Measurements from ENCODE around the gene ZNF350. TPM values are rescaled to one million over a fixed set of nuclear protein-coding genes. Genes with fewer than 3 reads are reported as not detected.
"Not testable (repeated sequence)": the region's sequence is repeated elsewhere in the genome, so short reads cannot be mapped to it uniquely, and the experiment has no call there.

Gene ZNF350
- total RNA-seq: 5.7 TPM

DNA sequence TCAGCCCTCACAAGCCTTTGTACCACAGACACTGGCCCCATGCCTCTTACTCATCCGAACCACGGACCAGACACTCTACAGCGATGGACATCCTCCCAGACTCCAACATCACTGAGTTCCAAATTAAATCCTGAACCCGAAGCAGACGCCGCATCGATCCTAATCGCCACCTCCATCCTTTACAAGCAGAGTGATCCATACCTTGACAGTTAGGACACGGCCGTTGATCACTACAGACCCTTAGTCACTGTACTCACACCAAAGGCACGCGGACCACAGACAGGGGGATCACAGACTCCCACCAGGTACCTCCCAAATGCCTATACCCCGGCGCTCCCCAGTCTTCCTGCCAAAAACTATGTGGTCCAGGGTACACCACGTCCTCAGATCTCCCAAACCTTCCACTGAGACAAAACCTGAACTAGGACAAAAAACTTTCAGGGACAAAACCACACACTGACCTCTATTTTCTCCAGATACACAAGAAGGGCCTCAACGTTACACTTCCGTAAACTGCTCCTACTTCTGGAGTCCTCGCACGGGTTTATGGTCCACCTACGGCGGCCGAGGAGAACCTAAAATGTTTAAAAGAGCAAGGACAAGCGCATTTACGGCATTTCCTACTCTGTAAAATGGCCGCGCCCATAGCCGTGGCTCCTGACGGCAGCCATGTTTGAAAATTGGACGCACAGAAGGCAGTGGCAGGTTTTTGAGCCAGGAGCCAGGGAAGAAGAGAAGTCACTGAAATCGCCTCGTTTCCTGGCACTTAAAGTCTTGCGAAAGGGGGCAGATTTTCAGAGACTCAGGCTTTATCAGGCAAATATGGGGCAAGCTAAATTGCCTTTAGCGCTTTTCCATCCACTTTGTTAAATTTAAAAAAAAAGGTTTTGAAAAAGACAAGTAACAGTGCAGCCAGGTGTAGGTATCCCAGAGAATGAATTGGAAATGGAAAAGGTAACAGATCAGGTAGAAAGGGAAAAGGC, at the start of gene ZNF350:
Gene ZNF350 (minus strand): TSS at position 532 of the 983 bp plus-strand sequence. CDS start 12,480 bp downstream, outside the sequence.
- peak; percentile 99 for ATAC-seq

DNA sequence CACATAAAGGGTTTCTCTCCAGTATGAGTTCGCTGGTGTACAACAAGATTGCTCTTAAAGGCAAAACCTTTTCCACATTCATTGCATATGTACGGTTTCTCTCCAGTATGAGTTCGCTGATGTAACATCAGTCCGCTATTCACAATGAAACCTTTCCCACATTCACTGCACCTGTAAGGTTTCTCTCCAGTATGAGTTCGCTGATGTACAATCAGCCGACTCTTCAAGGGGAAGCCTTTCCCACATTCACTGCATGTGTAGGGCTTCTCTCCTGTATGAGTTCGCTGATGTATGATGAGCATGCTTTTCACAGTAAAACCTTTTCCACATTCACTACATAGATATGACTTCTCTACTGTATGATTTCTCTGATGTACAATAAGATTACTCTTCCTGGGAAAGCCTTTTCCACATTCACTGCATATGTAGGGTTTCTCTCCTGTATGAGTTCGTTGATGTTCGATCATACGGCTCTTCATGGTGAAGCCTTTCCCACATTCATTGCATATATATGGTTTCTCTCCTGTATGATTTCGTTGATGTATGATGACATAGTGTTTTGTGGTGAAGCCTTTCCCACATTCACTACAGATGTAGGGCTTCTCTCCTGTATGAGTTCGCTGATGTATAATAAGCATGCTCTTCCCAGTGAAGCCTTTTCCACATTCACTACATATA, 47.5 kb upstream of the ZNF350 start:
- no peak for ATAC-seq

DNA sequence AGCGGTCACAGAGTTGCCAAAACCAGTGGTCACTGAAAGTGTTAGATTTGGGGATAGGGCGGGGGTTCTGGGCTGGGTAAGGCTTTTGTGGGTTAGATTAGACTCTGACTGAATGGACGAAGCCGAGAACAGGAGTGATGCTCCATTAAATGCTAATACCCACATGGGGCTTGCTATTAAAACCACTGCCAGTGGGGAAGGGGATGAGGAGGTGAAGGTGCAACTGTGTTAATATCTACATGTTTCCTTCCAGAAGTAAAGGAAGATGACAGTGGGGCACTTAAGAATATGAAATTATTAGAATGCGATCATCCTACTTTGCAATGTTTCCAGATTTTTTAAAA, 42.1 kb upstream of the ZNF350 start:
- peak; percentile 22 for ATAC-seq

DNA sequence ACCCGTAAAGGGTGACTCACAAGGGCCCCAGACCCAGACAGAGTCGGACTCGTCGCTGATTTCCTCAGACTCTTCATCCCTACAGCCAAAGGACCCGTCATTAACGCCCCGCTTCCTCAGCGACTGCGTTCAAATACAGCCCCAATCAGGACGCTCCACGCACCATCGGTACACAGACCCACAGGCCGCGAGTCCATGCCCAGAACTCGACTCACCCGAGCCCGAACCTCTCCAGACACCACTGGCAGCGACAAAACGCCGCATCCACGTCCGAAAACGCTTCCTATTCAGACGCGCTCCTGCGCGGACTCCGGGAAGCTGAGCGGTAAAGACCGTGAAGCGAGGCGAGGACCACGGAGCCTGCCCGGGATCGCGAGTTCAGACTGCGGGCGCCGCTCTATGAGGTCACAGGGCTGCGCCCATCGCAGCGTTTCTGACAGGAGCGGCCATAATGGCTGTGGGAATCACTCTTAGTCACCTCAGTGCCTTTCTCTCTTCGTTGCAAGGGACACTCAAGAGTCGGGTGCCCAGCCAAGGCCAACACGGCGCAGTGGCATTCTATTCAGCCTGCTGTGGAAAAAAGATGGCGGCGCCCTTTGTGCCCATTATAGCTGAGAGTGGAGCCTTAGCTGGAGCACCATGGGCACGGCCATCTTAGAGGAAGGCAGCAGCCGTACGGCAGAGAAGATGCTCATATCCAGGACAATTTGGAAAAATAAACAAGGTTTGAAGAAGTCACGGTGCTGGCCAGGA, 41.6 kb upstream of the ZNF350 start, which contains the start of gene ZNF614:
Gene ZNF614 (minus strand): TSS at position 353 of the 753 bp plus-strand sequence. CDS start 2,634 bp downstream, outside the sequence.
- ATAC-seq: peak; percentile 98

DNA sequence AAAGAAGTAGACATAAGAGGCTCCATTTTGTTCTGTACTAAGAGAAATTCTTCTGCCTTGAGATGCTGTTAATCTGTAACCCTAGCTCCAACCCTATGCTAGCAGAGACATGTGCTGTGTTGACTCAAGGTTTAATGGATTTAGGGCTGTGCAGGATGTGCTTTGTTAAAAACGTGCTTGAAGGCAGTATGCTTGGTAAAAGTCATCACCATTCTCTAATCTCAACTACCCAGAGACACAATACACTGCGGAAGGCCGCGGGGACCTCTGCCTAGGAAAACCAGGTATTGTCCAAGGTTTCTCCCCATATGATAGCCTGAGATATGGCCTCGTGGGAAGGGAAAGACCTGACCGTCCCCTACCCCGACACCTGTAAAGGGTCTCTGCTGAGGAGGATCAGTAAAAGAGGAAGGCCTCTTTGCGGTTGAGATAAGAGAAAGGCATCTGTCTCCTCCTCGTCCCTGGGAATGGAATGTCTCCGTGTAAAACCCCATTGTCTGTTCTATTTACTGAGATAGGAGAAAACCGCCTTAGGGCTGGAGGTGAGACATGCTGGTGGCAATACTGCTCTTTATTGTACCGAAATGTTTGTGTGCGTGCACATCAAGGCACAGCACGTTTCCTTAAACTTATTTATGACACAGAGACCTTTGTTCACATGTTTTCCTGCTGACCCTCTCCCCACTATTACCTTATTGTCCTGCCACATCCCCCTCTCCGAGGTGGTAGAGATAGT, 39.8 kb upstream of the ZNF350 start:
- not testable (repeated sequence) for ATAC-seq

DNA sequence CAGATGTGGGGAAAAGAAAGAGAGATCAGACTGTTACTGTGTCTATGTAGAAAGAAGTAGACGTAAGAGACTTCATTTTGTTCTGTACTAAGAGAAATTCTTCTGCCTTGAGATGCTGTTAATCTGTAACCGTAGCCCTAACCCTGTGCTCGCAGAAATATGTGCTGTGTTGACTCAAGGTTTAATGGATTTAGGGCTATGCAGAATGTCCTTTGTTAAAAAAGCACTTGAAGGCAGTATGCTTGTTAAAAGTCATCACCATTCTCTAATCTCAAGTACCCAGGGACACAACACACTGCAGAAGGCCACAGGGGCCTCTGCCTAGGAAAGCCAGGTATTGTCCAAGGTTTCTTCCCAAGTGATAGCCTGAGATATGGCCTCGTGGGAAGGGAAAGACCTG, 37.8 kb upstream of the ZNF350 start:
- not testable (repeated sequence) for ATAC-seq

DNA sequence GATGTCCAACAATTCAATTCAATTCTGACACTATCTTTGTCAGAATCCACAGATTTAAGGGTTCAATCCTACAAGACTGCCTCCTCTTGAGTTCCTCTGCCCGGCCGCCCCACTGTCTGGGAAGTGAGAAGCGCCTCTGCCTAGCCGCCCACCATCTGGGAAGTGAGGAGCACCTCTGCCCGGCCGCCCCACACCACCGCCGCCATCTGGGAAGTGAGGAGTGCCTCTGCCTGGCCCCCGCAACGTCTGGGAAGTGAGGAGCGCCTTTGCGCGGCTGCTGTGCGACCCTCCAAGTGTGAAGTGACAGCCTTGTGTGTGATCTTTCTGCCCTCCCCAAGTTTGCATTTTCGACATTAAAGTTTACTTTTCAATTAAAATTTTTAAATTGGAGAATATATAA, 35.6 kb upstream of the ZNF350 start:
- no peak for ATAC-seq

DNA sequence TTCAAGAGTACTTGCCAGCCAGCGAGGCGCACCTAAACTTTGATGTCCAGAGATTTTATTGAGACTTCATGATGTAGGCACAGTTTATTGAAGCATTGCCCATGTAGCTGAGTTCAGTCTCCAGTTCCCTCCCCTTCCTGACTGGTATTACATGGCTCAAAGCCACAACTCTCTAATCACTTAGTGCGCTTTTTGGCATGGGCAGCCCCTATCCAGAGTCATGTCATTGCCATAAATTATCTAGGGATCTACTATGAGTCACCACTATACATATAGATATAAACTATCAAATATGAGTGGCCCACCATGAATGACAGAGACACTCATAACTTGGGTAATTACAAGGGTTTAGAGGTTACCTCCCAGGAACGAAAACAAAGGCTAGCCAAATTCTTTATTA, 33.9 kb upstream of the ZNF350 start:
- ATAC-seq: no peak

DNA sequence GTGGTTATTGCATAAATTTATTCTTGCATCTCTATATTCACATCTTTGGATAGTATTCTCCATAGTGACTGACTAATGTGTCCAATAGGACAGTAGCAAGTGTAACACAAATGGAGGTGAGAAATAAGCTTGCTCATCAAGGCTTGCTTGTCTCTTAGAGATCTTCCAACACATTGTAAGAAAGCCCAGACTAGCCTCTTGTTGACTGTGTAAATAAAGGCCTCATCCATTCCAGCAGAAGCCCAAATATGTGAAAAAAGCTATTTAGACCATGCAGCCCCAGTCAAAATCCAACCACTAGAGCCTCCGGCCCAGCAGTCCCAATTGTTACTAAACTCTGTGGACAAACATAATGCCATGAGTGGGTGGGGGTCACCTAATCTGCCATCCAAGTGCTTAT, 24.0 kb upstream of the ZNF350 start:
- ATAC-seq: no peak

DNA sequence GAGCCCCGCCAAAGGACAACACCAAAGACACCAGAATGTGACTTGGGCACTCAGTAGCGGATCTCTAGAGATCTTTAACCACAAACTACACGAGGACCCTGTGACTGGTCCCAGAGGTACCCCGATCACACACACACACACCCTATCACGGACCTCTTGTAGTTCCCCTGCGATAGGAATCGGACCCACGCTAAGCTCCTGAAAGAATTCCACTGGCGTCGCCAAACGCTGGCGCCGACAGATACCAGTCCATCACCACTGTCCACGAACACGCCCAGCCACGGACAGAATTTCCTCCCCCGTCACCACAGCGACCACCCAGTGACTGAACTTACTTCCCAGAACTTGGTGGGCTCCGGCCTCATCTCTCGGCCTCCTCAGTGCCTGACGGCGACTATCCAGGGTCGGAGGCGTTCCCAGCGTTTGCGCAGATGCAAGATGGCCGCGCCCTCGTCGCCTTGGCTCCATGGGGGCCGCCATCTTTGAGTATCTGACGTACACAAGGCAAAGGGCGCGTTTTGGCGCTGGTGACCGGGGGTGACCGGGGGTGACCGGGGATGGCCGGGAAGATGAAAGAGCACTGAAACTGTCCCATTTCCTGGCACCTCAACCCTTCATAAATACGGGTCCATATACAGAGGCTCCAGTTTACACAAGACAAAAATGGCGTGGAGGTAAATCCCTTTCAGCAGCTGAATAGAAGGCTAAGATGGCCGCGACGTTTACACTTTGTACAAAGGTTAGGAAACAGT, 21.3 kb upstream of the ZNF350 start, which contains the start of gene ZNF615:
Gene ZNF615 (minus strand): TSS at position 406 of the 752 bp plus-strand sequence. CDS start 4,500 bp downstream, outside the sequence.
- peak; percentile 94 for ATAC-seq

DNA sequence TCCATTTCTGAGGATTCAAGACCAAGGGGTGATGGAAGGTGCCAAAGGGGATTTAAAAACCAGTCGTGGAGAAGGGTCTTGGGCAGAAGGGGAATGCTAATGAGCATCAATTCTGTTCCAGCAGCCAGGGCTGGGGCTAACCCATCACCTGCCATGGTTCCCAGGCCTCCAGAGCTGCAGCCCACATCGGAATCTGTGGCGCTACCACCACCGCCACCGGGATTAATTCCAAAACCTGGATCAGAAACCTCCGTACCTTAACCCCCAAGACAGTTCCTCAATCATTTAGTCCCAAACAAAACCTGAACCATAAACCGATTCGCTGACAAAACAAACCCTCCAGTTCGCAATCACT, 20.8 kb upstream of the ZNF350 start:
- no peak for ATAC-seq

DNA sequence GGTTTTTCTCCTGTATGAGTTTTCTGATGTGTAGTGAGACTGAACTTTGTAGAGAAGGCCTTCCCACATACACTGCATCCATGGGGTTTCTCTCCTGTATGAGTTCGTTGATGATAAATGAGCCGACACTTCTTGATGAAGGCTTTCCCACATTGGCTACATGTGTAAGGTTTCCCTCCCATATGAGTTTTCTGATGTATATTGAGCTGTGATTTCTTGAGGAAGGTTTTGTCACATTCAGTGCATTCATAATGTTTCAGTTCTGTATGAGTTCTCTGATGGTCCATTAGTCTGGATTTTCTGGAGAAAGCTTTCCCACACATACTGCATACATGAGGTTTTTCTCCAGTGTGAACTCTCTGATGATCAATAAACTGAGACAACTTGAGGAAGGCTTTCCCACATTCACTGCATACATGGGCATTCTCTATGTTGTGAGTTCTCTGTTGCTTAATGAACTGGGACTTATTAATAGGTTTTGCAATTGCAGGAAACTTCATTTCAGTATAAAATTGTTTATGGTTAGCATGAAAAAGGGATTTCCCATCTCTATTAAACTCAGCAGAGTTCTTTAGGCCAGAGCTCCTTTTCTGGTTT, 7.5 kb upstream of the ZNF350 start:
- ATAC-seq: no peak

DNA sequence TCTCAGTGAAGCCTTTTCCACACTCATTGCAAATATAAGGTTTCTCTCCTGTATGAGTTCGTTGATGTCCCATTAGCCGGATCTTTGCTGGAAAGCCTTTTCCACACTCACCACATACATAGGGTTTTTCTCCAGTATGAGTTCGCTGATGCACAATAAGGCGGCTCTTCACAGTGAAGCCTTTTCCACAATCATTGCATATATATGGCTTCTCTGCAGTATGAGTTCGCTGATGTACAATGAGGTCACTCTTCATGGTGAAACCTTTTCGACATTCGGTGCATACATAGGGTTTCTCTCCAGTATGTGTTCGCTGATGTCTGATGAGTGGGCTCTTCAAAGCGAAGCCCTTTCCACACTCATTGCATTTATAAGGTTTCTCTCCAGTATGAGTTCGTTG, 6.8 kb upstream of the ZNF350 start:
- ATAC-seq: no peak

DNA sequence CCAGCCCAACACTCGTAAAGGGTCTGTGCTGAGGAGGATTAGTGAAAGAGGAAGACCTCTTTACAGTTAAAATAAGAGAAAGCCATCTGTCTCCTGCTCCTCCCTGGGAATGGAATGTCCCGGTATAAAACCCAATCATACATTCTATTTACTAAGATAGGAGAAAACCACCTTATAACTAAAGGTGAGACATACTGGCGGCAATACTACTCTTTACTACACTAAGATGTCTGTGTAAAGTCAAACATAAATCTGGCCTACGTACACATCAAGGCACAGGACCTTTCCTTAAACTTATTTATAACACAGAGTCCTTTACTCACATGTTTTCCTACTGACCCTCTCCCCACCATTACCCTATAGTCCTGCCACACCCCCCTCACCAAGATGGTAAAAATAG, 3.3 kb downstream of the ZNF350 start:
- no peak for ATAC-seq

DNA sequence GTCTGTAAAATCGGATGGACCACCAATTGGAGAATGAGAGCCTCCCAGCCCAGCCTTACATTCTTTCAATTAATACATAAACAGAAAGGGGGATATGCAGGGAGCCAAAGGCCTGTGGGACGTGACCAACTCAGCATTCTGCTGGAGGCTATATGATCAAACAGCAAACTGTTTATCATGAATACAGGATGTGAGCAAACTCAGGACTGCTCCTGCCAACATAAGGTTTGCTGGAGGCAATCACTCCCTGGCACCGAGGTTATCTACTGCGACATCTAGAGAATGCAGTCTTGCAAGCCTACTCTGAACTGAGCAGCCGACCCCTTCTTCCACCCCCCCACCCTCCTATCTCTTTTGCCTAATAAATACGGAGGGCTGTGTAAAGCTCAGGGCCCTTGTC, 5.7 kb downstream of the ZNF350 start:
- ATAC-seq: not testable (repeated sequence)

DNA sequence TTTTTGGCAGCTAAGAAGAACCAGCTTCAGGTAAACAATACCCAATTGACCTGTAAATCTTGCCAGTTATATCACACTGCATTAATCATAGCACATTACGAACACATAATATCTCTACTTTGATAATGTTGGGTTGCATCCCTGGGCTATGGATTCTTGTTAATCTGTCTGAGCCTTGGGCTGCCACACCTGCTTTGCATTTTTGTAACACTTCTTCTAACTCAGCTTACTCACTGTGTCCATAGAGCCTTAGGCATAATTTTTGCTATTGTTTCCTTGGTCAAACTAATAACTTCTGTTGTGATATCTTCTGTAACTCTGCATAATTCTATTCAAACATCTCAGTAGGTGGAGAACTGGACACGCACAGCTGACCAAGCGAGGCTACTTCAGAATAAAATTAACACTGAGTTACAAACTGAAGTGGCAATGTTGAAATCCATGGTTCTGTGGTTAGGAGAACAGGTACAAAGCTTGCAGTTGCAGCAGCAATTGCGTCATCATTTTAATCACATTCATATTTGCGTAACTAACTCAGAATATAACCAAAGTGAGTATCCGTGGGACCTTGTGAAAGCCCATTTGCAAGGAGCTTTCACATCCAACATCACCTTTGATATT, 6.4 kb downstream of the ZNF350 start:
- ATAC-seq: no peak

DNA sequence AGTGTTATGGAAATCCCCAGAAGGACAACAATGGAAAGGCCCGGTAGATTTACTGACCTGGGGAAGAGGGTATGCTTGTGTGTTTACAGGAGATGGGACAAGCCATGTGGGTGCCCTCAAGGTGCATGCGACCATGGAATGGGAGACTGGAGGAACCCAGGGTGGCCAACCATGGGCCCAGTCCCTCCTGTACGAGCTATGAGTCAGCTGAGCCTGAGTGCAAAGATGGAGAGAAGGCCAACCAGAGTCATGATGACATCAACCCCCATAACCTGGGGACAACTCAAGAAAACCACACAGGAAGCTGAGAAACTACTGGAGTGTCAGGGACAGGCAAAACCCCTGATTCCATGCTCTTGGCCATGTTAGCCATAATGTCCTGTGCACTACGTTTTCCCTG, 7.8 kb downstream of the ZNF350 start:
- no peak for ATAC-seq

DNA sequence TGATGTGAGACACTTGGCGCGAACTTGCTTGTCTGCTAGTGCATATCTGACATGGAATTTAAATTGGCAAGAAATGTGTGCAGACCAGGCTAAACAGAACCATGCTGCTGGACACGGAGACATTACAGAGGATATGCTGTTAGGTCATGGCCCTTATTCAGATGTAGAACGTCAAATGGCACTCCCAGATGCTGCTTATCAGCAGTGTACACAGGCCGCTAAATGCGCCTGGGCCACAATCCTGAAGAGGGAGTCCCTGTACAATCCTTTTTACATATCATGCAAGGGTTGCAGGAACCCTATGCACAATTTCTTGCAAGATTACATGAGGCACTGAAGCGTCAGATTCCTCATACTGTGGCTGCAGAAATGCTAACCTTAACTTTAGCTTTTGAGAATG, 9.3 kb downstream of the ZNF350 start:
- ATAC-seq: no peak

DNA sequence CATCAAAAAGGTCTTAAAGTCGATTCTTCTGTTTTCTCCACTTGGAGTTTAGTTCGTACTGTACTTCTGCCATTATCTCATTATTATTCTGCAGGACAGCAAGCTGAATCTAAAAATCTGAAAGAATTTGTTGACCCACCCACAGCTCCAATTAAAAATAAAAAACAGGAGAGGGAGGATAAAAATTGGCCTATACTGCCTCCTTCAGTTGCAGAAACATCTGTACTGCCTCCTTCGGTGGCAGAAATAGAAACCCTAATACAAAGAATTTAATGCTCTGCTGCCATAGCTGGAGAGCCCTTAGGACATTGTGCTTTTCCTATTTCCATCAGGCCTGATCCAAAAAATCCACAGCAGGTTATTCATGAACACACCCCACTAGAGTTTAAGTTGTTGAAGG, 9.8 kb downstream of the ZNF350 start:
- no peak for ATAC-seq

DNA sequence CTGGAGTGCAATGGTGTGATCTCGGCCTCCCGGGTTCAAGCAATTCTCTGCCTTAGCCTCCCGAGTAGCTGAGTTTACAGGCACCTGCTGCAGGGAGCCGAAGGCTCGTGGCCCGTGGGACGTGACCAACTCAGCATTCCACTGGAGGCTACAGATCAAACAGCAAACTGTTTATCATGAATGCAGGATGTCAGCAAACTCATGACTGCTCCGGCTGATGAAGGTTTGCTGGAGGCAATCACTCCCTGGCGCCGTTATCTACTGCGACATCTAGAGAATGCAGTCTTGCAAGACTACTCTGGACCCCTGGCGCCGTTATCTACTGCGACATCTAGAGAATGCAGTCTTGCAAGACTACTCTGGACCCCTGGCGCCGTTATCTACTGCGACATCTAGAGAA, 10.9 kb downstream of the ZNF350 start:
- not testable (repeated sequence) for ATAC-seq

DNA sequence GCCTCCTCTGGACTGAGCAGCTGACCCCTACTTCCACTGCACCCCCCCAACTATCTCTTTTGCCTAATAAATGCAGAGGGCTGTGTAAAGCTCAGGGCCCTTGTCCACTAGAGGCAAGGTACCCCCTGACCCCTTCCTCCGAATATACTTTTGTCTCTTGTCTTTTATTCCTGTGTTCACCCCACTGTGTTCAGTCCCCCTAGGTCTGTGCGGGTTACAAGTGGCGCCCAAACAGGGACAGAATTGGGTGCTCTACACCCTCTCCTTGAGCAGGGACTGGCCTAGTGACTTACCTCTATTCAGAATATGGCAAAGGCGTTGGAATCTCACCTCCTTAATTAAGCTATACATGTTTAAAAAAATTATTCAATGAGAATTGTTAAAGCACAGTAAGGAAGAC, 15.0 kb downstream of the ZNF350 start:
- ATAC-seq: no peak
